Measurements from ENCODE around the gene A4GALT.
"Not testable (repeated sequence)": the region's sequence is repeated elsewhere in the genome, so short reads cannot be mapped to it uniquely, and the experiment has no call there.

The A4GALT gene, protein sequence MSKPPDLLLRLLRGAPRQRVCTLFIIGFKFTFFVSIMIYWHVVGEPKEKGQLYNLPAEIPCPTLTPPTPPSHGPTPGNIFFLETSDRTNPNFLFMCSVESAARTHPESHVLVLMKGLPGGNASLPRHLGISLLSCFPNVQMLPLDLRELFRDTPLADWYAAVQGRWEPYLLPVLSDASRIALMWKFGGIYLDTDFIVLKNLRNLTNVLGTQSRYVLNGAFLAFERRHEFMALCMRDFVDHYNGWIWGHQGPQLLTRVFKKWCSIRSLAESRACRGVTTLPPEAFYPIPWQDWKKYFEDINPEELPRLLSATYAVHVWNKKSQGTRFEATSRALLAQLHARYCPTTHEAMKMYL

DNA sequence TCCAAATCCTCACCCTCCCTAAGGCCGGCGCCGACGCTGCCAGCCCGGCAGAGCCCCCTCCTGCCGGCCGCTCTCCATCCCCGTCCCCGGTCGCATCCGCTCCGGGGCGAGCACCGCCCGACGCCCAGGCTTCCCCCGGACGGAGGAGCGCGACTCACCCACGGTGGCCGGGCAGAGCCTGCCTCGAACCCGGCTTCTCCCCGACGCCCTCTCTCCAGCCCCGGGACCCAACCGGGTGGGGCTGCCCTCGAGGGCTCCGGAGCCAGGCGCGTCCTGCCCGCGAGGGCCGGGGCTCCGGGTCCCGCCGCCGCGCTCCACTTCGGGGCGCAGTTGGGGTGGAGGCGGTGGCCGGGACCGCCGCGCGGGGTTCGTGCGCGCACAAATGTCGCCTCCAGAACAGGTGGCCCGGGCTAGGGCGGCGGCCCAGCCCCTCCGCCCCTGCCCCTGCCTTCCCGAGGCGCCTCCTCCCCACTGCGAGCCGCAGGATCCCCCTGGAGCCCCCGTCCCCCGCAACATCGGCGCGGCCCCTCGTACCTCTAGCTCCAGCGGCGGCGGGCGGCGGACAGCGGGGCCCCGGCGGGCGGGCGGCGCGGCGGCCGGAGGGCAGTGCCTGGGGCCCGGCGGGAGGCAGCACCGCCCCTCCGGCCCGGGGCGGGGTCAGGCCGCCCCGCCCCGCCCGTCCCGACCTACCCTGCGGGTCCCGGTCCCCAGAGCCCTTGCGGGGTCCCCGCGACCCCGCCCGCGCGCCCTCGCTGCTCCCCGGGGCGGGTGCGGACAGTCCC lies at the start of gene A4GALT:
TSS of gene A4GALT (minus strand) at position 608 of the 782 bp plus-strand sequence. CDS start 26,919 bp downstream, outside the sequence.
- no peak for DNase-seq (ENCODE audit: low read depth)

DNA sequence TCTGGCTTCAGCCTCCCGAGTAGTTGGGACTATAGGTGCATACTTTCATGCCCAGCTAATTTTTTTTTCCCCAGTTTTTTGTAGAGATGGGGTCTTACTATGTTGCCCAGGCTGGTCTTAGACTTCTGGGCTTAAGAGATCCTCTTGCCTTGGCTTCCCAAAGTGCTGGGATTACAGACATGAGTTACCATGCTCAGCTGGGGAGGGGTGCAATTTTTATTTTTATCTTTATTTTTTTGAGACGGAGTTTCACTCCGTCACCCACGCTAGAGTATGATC lies 49.7 kb upstream of the A4GALT start:
- no peak for DNase-seq (ENCODE audit: low read depth)

DNA sequence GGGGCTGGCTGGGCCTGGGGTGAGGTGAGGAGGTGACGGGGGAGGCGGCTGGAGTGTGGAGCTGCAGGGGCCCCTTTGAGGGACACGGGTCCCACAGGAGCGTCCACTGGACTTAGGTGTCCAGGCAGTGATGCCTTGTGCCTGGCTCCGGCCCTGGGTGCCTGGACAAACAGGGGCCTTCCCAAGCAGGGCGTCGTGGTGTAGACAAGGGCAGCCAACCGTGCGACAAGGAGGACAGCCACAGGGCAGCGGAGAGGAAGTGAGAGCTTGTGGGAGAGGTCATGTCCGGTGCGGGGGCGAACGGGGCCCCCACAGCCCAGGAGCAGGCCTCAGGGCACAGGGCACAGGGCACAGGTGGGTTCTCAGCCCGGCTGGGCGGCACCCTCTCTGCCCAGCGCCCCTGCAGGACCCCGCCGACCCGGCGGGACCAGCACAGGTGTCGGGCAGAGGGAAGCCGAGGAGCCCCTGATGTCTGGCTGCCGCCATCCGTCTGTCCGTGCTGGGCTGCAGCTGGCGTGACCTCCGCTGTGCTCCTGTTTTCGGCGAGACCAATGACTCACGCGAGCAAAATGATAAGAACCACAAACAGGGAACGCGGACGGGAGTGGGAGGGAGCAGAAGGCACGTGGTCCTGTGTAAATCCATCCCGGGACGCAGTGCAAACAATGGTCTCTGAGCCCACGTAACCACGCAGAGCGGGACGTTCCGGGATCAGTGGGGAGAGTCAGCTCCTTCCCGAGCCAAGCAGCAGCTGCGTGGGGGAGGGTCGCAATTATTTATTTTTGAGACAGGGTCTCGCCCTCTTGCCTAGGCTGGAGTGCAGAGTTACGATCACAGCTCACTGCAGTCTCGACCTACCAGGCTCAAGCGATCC lies 49.1 kb upstream of the A4GALT start:
- DNase-seq (ENCODE audit: low read depth) = no peak

DNA sequence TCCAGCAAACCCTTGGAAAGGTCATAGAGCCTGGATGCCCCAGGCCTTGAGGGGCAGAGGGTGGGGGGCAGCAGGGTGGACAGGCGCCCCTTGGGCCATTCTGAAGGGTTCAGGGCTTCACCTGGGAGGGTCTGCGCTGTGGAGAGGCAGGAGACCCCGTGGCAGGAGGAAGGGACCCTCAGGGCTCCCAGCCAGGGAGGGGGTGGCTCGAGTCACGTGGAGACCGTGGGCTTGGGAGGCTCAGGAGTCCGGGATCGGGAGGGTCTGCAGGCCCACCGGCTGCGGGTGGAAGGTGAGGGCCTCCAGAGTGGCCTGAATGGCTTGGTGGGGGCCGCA lies 48.5 kb upstream of the A4GALT start:
- no peak for DNase-seq (ENCODE audit: low read depth)

DNA sequence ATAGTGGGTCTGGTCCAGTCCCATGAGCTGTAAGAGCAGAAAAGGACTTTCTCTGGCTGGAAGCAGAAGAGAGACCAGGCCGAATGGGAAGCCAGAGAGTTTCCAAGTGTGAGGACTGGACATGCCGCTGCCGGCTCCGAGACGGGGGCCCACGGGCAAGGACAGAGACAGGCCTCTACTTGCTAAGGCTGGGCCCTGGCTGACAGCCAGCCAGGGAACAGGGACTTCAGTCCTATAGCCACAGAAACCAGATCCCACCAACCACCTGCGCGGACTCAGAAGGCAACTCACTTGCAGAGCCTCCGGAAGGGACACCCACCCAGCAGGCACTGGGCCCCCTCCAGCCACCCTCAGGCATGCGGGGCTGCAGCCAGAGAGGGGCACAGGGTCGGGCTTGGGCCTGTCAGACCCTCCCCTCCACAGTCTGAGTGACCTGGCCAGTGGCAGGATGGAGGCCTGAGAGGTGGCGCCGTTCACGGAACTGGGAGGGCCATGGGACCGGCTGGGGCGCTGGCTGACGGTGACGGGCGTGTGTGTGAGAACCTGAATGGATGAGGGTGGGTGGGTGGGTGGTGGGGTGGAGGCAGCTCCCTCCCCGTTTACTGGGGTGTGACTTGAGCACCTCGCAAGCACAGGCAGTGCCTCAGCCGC lies 47.8 kb upstream of the A4GALT start:
- no peak for DNase-seq (ENCODE audit: low read depth)

DNA sequence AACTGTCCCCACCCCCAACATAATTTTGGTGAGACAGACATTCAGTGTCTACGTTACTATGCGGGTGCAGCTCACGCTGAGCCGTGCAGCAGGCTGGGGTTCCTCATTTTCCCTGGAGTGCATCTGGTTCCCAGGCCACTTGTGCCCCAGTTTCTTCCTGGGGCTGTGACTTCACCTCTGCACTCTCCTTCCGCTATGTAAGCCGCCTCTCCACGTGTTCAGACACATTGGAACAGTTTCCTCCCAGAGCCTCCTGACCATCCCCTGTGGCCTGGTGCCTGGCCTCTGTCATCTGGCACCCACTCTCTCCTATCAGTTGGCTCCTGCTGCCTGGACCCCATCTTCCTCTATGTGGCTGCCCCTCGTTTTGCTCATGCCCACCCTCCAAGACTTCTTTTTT lies 46.2 kb upstream of the A4GALT start:
- no peak for DNase-seq (ENCODE audit: low read depth)

DNA sequence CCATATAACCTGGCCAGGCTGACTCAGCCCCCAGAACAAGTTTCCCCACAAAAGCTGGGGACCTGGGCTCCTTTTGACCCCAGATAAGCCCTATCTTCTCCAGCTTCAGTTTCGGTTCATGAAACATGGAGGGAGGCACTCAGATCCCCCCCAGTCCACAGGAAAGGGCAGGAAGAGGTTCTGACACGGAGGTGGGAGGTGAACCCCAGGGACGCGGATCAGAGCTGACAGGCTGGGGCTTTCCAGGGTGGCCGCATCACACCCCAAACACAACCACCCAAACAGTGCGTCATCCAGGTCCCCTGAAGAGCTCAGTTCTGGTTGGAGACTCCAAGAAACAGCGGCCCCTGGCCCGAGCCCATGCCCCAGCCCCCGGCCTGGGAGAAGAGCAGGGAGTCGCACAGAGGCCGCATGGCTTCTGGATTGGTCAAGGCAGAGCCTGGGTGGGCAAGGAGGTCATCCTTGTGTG lies 44.3 kb upstream of the A4GALT start:
- DNase-seq (ENCODE audit: low read depth) = no peak

DNA sequence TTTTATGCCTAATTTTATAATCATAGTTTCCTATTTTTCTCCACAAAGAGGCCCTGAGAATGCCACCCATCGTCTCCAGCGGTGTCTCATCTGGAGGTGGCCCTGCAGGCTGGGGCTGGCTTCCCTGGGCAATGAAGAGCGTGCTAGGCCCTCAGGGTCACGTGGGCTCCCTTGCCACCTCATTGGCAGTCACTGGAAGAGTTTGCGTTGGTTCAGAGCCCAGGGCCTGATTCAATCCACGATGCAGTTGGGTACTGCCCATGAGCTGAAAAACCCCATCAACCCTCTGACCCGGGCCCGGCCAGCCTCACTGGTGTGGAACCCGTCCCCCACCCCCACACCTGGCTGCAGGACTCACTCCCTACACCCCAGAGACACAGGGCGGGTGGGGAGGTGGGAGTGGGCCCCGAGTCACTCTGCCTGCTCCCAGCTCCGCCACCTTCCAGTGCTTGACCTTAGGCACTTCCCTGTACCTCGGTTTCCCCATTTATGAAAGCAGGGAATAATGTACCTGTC lies 43.4 kb upstream of the A4GALT start:
- DNase-seq (ENCODE audit: low read depth) = no peak

DNA sequence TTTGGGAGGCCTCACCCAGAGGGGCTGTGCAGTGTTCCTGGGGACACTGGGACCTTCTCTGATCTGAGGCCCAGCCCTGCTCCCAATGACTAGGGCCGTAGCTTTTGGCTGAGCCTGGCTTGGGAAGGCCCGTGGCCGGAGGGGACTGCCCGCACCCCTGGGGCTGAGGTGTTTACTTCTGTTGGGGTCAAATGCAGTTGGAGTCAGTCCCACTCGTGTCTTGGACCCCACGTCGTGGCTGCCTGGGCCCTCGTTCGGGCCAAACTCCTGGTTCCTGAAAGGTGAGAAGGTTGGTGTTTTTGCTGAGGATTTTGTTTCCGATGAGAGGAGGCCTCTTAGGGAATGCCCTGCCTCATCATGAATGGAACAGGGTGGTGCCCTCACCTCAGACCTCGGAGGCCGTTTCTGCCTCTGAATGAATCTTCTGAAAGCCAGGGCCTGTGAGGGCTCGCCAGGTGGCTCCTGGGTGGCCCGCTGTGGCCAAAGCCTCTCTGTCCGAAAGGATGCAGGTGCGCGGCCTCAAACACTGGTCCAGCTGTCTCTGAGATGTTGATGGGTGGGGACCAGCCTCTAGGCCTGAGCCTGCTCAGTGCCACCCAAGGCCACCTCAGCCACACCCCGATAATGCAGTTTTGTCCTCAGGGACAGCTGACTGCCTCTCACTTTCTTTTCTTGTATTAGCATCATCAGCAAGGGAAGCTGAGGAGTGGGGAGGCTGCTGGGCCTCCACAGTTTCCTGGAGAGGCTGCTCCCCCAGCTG lies 40.3 kb upstream of the A4GALT start:
- DNase-seq (ENCODE audit: low read depth) = no peak

DNA sequence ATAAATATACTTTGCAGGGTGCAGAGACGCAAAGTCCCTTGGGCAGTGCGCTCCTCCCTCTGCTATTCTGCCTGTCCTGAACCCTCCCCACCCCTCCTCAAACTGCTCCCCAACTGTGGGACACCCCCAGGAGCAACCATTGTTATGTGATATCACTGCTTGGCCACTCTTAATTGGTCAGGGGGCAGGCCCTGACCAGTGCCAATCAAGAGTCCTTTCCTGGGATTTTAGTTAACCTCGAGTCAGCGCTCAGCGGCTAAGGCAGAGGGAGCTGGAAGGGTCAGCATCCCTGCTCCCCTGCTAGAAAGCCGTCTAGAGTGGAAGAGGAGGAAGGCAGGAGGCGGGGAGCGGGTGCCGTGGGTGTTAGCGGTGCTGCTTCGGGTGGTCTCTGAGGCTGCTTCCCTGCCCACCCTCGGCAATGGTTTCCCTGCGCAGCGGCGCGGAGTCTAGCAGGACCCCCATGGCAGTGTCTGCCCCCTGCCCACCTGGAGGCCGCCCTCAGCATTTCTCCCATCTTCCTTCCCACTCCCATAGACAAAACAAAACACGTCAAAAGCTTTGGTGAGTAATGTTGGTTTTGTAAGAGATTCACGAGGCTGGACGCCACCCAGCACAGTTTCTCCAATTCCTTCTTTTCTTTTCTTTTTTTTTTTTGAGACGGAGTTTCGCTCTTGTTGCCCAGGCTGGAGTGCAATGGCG lies 38.4 kb upstream of the A4GALT start:
- no peak for DNase-seq (ENCODE audit: low read depth)

DNA sequence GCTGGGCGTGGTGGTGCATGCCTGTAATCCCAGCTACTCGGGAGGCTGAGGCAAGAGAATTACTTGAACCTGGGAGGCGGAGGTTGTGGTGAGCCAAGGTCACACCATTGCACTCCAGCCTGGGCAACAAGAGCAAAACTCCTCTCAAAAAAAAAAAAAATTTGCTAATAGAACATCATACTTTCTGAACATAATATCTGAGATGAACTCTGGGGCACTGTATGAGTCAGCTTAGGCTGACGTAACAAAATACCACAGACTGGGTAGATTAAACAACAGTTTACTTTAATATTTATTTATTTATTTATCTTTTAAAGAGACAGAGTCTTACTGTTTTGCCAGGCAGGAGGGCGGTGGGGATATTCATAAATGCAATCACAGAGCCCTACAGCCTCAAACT lies 34.9 kb upstream of the A4GALT start:
- DNase-seq (ENCODE audit: low read depth) = not testable (repeated sequence)

DNA sequence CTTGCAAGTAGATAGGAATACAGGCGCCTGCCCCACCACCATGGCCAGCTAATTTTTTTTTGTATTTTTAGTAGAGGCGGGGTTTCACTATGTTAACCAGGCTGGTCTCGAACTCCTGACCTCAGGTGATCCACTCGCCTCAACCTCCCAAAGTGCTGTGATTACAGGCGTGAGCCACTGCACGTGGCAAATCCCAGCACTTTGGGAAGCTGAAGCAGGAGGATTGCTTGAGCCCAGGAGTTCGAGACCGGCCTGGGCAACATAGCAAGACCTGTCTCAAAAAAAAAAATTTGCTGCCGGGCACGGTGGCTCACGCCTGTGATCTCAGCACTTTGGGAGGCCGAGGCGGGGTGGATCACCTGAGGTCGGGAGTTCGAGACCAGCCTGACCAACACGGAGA lies 34.5 kb upstream of the A4GALT start:
- DNase-seq (ENCODE audit: low read depth) = not testable (repeated sequence)

DNA sequence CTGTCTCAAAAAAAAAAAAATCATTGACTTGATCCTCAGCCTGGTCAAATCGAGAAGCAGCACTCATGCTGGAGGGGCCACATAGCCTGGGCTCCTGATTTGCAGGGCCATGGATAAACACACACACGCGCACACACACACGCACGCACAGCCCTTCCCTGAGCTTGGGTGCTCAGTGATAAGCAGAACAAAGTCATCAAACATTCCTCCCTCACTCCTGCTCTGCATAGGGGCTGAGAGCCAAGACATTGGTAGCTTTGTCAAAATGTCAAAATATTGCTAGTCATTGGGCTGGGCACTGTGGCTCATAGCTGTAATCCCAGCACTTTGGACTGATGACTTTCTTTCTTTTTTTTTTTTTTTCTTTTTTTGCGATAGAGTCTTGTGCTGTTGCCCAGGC lies 34.0 kb upstream of the A4GALT start:
- no peak for DNase-seq (ENCODE audit: low read depth)

DNA sequence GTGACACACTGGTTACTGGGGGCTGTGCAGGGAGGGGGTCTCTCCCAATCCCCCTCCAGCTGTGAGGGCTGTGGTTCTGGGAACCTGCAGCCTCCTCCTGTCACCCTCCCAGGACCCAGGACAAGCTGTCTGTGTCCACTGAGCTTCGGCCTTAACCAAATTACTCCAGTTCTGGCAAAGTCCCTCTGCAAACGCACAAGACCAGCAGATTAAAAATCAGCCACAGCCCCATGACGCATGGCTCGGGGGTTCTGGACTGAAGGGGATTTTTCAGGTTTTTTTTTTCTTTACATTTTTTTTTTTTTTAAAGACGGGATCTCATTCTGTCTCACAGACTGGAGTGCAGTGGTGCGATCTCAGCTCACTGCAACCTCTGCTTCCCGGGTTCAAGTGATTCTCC lies 32.2 kb upstream of the A4GALT start:
- DNase-seq (ENCODE audit: low read depth) = no peak

DNA sequence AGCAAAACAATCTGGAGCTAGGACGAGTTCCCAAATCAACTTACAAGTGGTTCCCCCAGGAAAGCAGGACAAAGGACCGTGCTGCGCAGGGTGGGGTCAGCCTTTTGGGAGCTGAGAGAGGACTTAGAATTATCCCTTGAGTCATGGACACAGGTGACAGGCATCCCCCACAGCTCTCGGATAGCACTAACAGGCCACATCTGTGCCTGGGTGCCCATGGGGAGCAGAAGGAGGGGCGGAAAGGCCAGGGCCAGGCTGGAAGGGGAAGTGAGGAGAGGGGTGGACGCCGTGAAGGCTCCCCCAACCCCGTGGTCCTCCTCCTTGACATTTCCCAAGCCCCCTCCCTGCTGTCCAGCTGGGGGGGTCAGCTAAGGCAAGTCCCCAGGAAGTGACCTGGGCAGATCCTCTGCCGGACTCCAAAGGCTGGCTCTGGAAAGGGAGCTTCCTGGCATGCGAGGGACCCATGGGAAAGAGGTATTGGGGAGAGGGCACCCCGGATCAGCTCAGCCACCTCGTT lies 31.6 kb upstream of the A4GALT start:
- DNase-seq (ENCODE audit: low read depth) = no peak

DNA sequence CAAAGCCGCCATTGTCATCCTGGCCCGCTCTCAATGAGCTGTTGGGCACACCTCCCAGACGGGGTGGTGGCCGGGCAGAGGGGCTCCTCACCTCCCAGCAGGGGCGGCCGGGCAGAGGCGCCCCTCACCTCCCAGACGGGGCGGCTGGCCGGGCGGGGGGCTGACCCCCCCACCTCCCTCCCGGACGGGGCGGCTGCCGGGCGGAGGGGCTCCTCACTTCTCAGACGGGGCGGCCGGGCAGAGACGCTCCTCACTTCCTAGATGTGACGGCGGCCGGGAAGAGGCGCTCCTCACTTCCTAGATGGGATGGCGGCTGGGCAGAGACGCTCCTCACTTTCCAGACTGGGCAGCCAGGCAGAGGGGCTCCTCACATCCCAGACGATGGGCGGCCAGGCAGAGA lies 29.8 kb upstream of the A4GALT start:
- not testable (repeated sequence) for DNase-seq (ENCODE audit: low read depth)

DNA sequence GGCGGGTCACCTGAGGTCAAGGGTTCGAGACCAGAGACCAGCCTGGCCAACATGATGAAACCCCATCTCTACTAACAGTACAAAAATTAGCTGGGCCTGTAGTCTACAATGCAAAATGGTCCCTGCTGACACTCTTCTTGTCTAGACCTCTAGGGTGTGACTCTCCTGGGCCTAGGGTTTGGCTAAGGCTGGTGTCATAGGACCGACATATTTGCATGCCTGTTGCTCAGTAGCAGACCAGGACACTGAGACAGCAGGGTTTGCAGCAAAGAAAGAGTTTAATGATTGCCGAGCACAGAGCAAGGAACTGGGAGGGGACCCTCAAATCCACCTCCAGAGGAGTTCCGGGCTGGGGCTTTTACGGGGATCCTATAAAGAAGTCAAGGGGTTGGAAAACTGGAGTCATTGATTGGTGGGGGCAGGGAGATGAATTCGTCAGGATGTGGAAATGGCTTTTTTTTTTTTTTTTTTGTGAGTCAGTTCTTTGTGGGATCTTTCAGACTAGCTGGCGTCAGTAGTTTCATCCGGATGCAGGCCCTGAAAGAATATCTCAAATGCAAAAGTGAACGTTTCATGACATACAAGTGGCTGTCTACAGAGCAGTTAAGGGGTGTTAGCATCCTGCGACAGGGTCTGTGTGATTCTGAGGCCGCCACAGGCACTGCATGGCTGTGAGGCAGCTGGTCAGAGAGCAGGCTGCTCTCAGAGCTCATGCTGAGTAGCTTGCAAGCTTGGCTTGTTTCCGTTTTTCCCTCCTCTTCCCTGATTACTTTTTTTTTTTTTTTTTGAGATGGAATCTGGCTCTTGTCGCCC lies 27.2 kb upstream of the A4GALT start:
- DNase-seq (ENCODE audit: low read depth) = no peak

DNA sequence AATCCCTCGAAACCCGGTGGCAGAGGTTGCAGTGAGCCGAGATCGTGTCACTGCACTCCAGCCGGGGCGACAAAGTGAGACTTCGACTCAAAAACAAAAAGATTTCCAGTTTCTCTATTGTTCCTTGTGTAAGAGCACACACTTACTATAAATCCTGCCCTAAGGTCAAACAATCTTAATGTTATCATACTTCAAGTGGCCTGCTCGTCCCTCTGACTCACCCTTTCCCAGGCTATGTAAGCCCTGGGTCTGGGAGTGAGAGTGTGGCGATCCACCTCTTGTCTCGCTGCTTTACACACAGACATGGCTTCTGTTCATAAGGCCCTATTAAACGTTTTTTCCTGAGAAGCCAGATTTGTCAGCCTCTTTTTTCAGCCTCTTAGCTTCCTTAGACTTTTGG lies 24.4 kb upstream of the A4GALT start:
- no peak for DNase-seq (ENCODE audit: low read depth)

DNA sequence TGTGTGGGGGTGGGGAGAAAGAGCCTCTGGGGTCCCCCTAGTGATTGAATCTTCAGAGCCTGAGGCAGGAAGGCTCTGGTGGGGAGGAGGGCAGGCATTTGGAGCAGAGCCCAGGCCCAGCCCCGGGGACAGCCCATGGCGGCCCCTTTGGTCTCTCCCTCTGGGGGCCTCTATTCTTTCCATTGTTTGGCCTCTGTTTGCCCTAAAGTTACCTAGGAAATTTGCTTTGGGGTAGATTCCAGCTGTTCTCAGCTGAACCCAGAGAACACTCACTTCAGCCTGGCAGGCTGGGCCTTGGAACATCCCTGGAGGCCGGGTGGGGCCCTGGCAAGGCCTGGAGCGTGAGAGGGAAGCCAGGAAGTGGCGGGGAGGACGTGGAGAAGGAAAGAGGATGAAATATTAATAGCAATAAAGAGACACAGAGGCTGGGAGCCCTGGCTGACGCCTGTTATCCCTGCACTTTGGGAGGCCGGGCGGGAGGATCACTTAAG lies 22.9 kb upstream of the A4GALT start:
- DNase-seq (ENCODE audit: low read depth) = no peak

Data from T-helper 22 cell (primary cell).